Astrocyte (in vitro differentiated cells and primary cell): Measurements from ENCODE around the gene EPC2.

Source experiments
- EZH2 ChIP-seq: IDR thresholded peaks from 2 replicates; pipeline ENCODE4 v1.6.1; 2012; ENCODE audit warnings: mild to moderate bottlenecking, low read length, inconsistent platforms; ENCODE audit not compliant: insufficient read depth
- TF ChIP-seq, protein P1 (sequence below): IDR thresholded peaks from 2 replicates; pipeline ENCODE4 v1.5.1; 2011; ENCODE audit warnings: low read depth, mild to moderate bottlenecking, inconsistent platforms, low read length, moderate library complexity; ENCODE audit not compliant: insufficient read depth

DNA sequence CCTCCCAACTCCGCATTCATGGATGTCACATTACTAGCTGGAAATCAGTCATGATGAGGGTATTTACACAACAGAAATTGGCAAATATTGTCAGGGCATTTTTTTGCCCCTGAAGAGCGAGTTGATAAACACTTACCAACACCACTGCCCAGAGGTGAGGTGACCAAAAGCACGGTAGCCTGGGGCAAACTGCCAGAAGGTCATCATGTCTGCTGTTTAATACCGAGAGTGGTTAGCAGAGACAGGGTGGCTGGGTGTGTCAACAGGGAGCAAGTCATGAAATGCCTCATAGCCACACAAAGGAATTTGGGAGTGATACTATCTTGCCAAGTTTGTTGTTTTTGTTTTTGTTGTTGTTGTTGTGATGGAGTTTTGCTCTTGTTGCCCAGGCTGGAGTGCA, 37.0 kb upstream of the EPC2 start:
- TF ChIP-seq, protein P1, sequence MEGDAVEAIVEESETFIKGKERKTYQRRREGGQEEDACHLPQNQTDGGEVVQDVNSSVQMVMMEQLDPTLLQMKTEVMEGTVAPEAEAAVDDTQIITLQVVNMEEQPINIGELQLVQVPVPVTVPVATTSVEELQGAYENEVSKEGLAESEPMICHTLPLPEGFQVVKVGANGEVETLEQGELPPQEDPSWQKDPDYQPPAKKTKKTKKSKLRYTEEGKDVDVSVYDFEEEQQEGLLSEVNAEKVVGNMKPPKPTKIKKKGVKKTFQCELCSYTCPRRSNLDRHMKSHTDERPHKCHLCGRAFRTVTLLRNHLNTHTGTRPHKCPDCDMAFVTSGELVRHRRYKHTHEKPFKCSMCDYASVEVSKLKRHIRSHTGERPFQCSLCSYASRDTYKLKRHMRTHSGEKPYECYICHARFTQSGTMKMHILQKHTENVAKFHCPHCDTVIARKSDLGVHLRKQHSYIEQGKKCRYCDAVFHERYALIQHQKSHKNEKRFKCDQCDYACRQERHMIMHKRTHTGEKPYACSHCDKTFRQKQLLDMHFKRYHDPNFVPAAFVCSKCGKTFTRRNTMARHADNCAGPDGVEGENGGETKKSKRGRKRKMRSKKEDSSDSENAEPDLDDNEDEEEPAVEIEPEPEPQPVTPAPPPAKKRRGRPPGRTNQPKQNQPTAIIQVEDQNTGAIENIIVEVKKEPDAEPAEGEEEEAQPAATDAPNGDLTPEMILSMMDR, result no peak
- TF ChIP-seq EZH2, result no peak
